DOHH2 (cell line): Measurements from ENCODE around the gene SLC3A2.

Source experiments
- CTCF ChIP-seq: fragments of 200-600 bp; sonication (generic); IDR thresholded peaks from one replicate; pipeline ENCODE4 v1.5.1; 2014; ENCODE audit warnings: antibody characterized with exemption, mild to moderate bottlenecking, low read depth, low read length; ENCODE audit not compliant: poor library complexity, severe bottlenecking
- EZH2phosphoT487 ChIP-seq: fragments of 200-600 bp; sonication (generic); IDR thresholded peaks from 2 replicates; pipeline ENCODE4 v1.6.1; 2017; ENCODE audit warnings: borderline replicate concordance, mild to moderate bottlenecking, antibody characterized with exemption, low read length, moderate library complexity, mixed read lengths

GRCh38 chr11:62863687-62864335 lies 16.9 kb upstream of the SLC3A2 start:
- TF ChIP-seq CTCF, result no peak
- TF ChIP-seq EZH2phosphoT487, result no peak
